Tibial artery (tissue), 4 donors: ENCODE results near the gene COX5B.
"Not testable (repeated sequence)": the region's sequence is repeated elsewhere in the genome, so short reads cannot be mapped to it uniquely, and the experiment has no call there.

ENCODE experiments used
- DNase-seq, 2 donors: peaks; one replicate each; pipeline ENCODE4 v3.0.0-alpha.2; 2019
- H3K27ac ChIP-seq, 2 donors: fragments of 200-600 bp; sonication (generic) in 1 of 2; 1 replicate in 1 of 2; 2 replicates in 1 of 2; pipeline ENCODE4 v1.5.1; 2018 to 2019; ENCODE audit warnings: mild to moderate bottlenecking in 1 of 2
- H3K27me3 ChIP-seq, 2 donors: fragments of 200-600 bp; sonication (generic) in 1 of 2; one replicate each; pipeline versions ENCODE4 v1.5.1 to v1.6.0; 2016 to 2019
- H3K36me3 ChIP-seq, 3 donors: fragments of 200-600 bp; sonication (generic) in 2 of 3; one replicate each; pipeline ENCODE4 v1.5.1; 2016 to 2019; ENCODE audit warnings: mild to moderate bottlenecking in 2 of 3
- H3K4me1 ChIP-seq, 4 donors: fragments of 200-600 bp; sonication (generic) in 2 of 4; 1 replicate in 3 of 4; 2 replicates in 1 of 4; pipeline ENCODE4 v1.5.1; 2016 to 2019
- H3K4me3 ChIP-seq, 2 donors: fragments of 200-600 bp; sonication (generic) in 1 of 2; 1 replicate in 1 of 2; 2 replicates in 1 of 2; pipeline ENCODE4 v1.5.1; 2018 to 2019; ENCODE audit warnings: mild to moderate bottlenecking in 2 of 2
- H3K9me3 ChIP-seq, 3 donors: fragments of 200-600 bp; sonication (generic) in 1 of 3; one replicate each; pipeline ENCODE4 v1.5.1; 2016 to 2019
- intact Hi-C: fragments of 100-400 bp; cut with DNase I; formaldehyde crosslinking; loops from one replicate; pipeline ENCODE4 v1.15.0; 2023; ENCODE audit warnings: low total_unique reads
- TF ChIP-seq, protein P1 (sequence below), 2 experiments: fragments of 200-600 bp in 1 of 2; fragments of 450-650 bp in 1 of 2; IDR thresholded peaks; one replicate each; pipeline ENCODE4 v1.5.1; 2017 to 2019; ENCODE audit warnings: antibody characterized with exemption in 2 of 2, mild to moderate bottlenecking in 1 of 2, moderate library complexity in 1 of 2

Gene COX5B

DNA sequence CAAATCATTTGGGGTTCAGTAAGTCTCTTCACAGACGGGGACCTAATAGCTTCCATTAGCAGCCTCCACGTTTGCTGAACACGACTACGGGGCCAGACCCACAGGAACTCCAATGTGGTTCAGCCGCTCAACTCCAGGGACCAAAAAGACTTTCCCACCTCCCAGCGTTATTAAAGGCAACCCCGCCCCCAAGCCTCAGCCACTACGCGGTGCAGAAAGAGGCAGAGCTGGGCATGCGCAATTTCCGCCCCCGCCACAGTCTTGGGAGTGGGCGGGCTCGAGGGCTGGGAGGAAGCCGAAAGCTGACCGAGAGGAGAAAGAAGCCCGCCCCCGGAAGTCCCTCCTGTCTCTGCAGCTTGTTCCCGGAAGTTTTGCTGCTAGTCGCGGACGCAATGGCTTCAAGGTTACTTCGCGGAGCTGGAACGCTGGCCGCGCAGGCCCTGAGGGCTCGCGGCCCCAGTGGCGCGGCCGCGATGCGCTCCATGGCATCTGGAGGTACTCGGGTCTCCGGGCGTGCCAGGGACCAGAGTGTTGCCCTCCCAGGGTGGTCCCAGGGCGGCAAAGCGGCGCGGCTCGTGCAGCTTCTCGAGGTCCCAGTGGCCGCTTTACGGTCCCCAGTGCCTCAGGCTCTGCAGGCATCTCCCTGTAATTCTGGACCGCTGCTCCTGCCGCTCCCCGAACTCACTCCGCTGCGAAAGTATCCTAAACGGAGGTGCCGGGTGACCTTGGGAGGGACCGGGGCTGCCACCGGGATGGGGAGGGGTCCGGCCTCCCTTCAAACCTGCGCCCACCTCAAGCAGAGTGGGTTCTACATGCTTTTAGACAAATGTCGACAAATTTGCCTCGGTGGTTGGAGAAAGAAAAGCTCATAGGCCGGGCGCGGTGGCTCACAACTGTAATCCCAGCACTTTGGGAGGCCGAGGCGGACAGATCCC, at the start of gene COX5B:
Gene COX5B (plus strand): TSS at position 368 of the 935 bp plus-strand sequence. CDS start 25 bp downstream, at position 393.
- Histone ChIP-seq H3K36me3 (peaks cover 24 to 39% (median 28%) of the 10 kb centered on the region in 3 donors), H3K27ac (peak within 1 kb of the TSS; percentile 88 to 94), H3K9me3 (no peaks in the 10 kb centered on the region), H3K27me3 (no peaks in the 10 kb centered on the region), H3K4me3 (peak within 1 kb of the TSS; percentile 98 to 99), H3K4me1 (peaks cover 0 to 17% (median 14%) of the 10 kb centered on the region in 4 donors)
- TF ChIP-seq, protein P1, sequence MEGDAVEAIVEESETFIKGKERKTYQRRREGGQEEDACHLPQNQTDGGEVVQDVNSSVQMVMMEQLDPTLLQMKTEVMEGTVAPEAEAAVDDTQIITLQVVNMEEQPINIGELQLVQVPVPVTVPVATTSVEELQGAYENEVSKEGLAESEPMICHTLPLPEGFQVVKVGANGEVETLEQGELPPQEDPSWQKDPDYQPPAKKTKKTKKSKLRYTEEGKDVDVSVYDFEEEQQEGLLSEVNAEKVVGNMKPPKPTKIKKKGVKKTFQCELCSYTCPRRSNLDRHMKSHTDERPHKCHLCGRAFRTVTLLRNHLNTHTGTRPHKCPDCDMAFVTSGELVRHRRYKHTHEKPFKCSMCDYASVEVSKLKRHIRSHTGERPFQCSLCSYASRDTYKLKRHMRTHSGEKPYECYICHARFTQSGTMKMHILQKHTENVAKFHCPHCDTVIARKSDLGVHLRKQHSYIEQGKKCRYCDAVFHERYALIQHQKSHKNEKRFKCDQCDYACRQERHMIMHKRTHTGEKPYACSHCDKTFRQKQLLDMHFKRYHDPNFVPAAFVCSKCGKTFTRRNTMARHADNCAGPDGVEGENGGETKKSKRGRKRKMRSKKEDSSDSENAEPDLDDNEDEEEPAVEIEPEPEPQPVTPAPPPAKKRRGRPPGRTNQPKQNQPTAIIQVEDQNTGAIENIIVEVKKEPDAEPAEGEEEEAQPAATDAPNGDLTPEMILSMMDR (IDR thresholded peaks at IDR 0.05): peak in 1 of 2 experiments; percentile 19
- DNase-seq: peak; percentile 99
- intact Hi-C loops: loop anchor here (2.0 kb wide), 1 partner anchor 17 kb away; no protein-coding TSS in a partner anchor

- H3K27me3 ChIP-seq, H3K36me3 ChIP-seq, H3K27ac ChIP-seq, H3K9me3 ChIP-seq, DNase-seq, H3K4me1 ChIP-seq, intact Hi-C loops, H3K4me3 ChIP-seq: not testable (repeated sequence)
These were observed 49.7 kb upstream of the COX5B start for GRCh38 chr2:97596180-97596579.

DNA sequence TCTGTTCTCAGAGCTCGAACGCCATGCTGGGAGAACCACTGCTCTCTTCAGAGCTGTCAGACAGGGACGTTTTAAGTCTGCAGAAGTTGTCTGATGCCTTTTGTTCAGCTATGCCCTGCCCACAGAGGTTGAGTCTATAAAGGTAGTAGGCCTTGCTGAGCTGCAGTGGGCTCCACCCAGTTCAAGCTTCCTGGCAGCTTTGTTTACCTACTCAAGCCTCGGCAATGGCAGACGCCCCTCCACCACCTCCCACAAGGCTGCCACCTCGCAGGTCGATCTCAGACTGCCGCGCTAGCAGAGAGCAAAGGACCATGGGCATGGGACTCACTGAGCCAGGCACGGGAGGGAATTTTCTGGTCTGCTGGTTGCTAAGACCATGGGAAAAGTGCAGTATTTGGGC, 44.3 kb upstream of the COX5B start:
- H3K27ac ChIP-seq, H3K4me1 ChIP-seq, H3K27me3 ChIP-seq, DNase-seq, H3K36me3 ChIP-seq, H3K9me3 ChIP-seq, H3K4me3 ChIP-seq, intact Hi-C loops: not testable (repeated sequence)

DNA sequence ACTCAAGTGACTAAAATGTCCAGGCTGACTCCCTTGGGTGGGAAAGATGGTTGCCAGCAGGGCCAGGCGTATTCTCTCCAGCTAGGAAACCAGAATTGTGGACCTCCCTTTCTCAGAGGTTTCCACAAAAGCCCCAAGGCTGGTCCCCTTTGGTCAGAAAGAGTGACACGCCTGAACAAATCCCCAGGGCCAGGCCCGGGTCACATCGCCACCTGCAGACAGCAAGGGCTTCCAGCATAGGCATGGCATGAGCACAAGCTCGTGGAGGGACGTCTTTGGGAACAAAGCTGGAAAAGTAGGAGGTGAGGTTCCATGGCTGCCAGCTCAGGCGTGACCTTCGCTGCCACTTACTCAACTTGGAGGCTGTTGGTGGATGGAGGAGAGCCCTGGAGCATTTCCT, 40.8 kb upstream of the COX5B start:
- H3K27ac ChIP-seq, H3K4me3 ChIP-seq, H3K9me3 ChIP-seq, H3K27me3 ChIP-seq, intact Hi-C loops, H3K4me1 ChIP-seq, DNase-seq, H3K36me3 ChIP-seq: not testable (repeated sequence)

DNA sequence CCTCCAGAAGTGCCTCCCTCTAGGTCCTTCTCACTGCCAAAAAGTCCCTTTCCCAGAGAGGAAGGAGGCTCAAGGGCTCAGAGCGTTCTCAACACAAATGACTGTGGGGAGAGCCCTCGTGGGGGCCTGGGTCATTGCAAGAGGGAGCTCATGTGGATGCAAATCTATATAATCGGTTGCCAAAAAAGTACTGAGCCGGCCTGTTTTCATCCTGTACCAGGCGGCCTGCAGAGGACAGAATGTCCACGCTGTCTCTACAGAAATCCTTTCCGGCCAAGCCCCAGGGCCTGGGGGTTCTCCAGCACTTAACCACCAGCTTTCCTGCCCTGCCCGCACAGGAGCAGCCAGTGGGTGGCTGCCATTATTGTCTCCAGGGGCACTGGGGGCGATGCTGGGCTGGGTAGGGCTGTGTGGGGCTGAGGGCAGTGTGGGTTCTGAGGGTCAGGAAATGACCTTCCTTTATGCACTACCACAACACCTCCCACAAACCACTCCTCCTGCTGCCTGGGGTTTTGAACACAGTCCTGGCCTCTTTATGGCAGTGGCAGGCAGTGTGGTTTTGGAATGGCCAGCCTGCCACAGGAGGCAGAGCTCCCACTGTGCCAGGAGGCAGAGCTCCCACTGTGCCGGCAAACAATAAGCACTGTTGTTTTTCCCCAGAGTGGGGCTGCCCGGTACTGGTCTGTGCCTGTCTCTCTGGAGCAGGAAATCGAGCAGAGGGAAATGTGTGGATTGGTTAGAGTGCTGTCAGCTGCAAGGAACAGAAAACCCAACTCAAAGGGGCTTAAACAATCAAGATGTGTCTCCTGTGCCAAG, 40.1 kb upstream of the COX5B start:
- intact Hi-C loops, H3K27ac ChIP-seq, H3K4me3 ChIP-seq, H3K4me1 ChIP-seq, DNase-seq, H3K27me3 ChIP-seq, H3K36me3 ChIP-seq, H3K9me3 ChIP-seq: not testable (repeated sequence)

DNA sequence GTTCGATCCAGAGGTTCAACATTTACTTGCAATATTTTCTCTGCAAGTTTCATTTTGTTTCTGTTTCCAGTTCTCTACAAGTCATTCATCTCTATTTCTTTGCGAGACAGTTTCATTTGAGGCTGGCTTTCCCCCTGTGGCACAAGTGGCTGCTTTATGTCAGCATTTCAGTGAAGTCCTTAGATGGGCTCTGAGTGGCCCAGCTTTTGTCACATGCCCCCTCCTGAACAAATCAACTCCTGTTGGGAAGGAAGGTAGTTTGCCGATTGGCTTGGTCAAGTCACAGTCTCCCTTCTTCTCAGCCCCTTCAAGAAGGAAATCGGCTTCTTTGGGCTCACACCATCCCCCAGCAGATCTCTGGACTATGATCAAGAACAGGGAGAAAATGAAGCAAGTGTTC, 37.1 kb upstream of the COX5B start:
- H3K4me3 ChIP-seq, DNase-seq, H3K27ac ChIP-seq, H3K4me1 ChIP-seq, intact Hi-C loops, H3K27me3 ChIP-seq, H3K9me3 ChIP-seq, H3K36me3 ChIP-seq: not testable (repeated sequence)

- H3K27me3 ChIP-seq, intact Hi-C loops: not testable (repeated sequence)
These were observed 34.0 kb upstream of the COX5B start for GRCh38 chr2:97611895-97612294.

DNA sequence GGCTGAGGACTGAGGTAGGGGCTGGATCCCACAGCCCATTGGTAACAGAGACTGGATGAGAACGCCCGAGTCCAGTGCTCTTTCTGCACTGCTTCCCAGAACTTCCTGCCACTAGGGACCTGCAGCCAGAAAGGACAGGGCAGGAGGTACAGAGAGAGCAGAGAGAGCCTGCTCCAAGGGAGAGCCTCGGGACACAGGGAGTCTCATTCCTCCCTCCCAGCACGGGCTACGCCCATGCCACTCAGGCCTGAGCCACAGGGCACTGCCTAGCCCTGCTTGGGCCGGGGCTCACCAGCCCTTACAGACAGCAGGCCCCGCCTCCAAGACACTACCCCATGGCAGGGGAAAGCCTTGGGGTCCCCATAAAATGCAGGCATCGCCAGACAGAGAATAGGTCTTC, 30.1 kb upstream of the COX5B start:
- H3K4me1 ChIP-seq, H3K27ac ChIP-seq, H3K4me3 ChIP-seq, intact Hi-C loops, DNase-seq, H3K9me3 ChIP-seq, H3K27me3 ChIP-seq, H3K36me3 ChIP-seq: not testable (repeated sequence)

More at GRCh38 chr2:97611895-97612294, 34.0 kb upstream of the COX5B start:
- H3K4me1 ChIP-seq, DNase-seq, H3K27ac ChIP-seq, H3K9me3 ChIP-seq, H3K4me3 ChIP-seq, H3K36me3 ChIP-seq: not testable (repeated sequence)

DNA sequence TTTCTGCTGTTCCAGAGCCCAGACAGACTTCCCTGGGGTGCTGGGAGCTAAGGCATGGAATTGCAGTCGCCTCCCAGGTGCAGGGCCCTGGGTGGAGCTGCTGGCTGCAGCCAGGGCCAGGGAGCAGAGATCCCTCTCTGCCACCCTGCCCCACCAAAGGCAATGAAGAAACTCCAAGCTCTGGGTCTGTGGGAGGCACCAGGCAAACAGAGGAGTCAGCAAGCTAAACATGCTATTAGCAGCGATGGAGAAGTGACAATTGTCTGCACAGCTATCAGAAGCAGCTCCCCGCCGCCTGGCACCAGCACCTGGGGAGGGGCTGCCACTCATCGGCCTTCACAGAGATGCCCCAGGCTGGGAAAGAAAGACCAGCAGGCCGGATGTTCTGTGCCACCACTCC, 28.0 kb upstream of the COX5B start:
- TF ChIP-seq, protein P1 (IDR thresholded peaks at IDR 0.05): no peak
- H3K9me3 ChIP-seq: no peaks in the 10 kb centered on the region
- H3K27ac ChIP-seq: no peak overlapping the region
- H3K4me3 ChIP-seq: no peak overlapping the region
- intact Hi-C loops: no loop called here
- no peaks in the 10 kb centered on the region for H3K27me3 ChIP-seq
- no peaks in the 10 kb centered on the region for H3K36me3 ChIP-seq
- DNase-seq: no peak
- no peaks in the 10 kb centered on the region for H3K4me1 ChIP-seq

- H3K9me3 ChIP-seq, H3K27me3 ChIP-seq, H3K36me3 ChIP-seq, intact Hi-C loops, H3K4me3 ChIP-seq, H3K27ac ChIP-seq, H3K4me1 ChIP-seq, DNase-seq: not testable (repeated sequence)
These were observed 26.7 kb upstream of the COX5B start for GRCh38 chr2:97618939-97619827.

DNA sequence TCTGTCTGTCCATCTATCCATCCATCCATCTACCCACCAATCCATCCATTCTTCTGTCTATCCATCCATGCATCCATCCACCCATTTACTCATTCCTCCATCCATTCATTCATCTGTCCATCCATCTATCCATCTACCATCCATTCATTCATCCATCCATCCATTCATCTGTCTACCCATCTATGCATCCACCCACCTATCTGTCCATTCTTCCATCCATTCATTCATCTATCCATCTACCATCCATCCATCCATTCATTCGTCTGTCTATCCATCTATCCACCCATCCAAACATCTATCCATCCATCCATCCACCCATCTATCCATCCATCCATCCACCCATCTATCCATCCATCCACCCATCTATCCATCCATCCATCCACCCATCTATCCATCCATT, 25.4 kb upstream of the COX5B start:
- H3K9me3 ChIP-seq, H3K27ac ChIP-seq, H3K4me1 ChIP-seq, intact Hi-C loops, H3K36me3 ChIP-seq, H3K4me3 ChIP-seq, H3K27me3 ChIP-seq, DNase-seq: not testable (repeated sequence)
